Bronchial epithelial cell (primary cell): ENCODE data around the gene PPARD. TPM values are rescaled to one million over a fixed set of nuclear protein-coding genes. Genes with fewer than 3 reads are reported as not detected.
"Not testable (repeated sequence)": the region's sequence is repeated elsewhere in the genome, so short reads cannot be mapped to it uniquely, and the experiment has no call there.

Source experiments
- DNase-seq: peaks from one replicate; pipeline ENCODE4 v3.0.0-alpha.2; 2010; ENCODE audit warnings: low read depth
- FAIRE-seq: peaks from 2 replicates; lab custom pipeline; 2011; peaks lifted over from hg19 to GRCh38; lab: Jason Lieb, UNC
- H3K27me3 ChIP-seq: 2 replicates; pipeline ENCODE4 v1.5.1; 2011; ENCODE audit warnings: low read length; ENCODE audit not compliant: control insufficient read depth, insufficient read depth
- H3K36me3 ChIP-seq: 2 replicates; pipeline ENCODE4 v1.5.1; 2011; ENCODE audit warnings: low read length; ENCODE audit not compliant: control insufficient read depth, insufficient read depth
- H3K4me3 ChIP-seq: 2 replicates; pipeline ENCODE4 v1.5.1; 2011; ENCODE audit warnings: mild to moderate bottlenecking, low read depth, low read length, control low read depth
- CTCF ChIP-seq: IDR thresholded peaks from 2 replicates; pipeline ENCODE4 v1.5.1; 2011; ENCODE audit warnings: mild to moderate bottlenecking, moderate library complexity, low read length, control low read depth, inconsistent platforms; ENCODE audit not compliant: insufficient read depth, severe bottlenecking
- total RNA-seq: library from RNA; depleted of rRNA; stranded (reverse); fragments of >200 nt; gene quantifications from 2 replicates; pipeline ENCODE4 v1.2.1, GENCODE V29; 2014

Gene PPARD
- total RNA-seq, 1 donor from 2014 or later = 10.3 TPM

GRCh38 chr6:35426074-35426473 is 83.7 kb downstream of the PPARD start:
- no peaks in the 10 kb centered on the region for H3K27me3 ChIP-seq
- no peak overlapping the region for H3K4me3 ChIP-seq
- DNase-seq = no peak
- peaks cover 37% of the 10 kb centered on the region for H3K36me3 ChIP-seq
- no peak for FAIRE-seq
- TF ChIP-seq CTCF = no peak

GRCh38 chr6:35427435-35427834 is 85.1 kb downstream of the PPARD start:
- no peak for DNase-seq
- no peak overlapping the region for H3K4me3 ChIP-seq
- FAIRE-seq = no peak
- TF ChIP-seq CTCF = no peak
- no peaks in the 10 kb centered on the region for H3K27me3 ChIP-seq
- H3K36me3 ChIP-seq = peaks cover 28% of the 10 kb centered on the region

- FAIRE-seq (no peak), DNase-seq (no peak)
- Histone ChIP-seq H3K4me3 (no peak overlapping the region), H3K36me3 (peaks cover 27% of the 10 kb centered on the region), H3K27me3 (no peaks in the 10 kb centered on the region)
- TF ChIP-seq CTCF = no peak
Observed at GRCh38 chr6:35427851-35428321, 85.5 kb downstream of the PPARD start.

- H3K4me3 ChIP-seq = no peak overlapping the region
- H3K27me3 ChIP-seq = no peaks in the 10 kb centered on the region
- no peak for DNase-seq
- no peak for TF ChIP-seq CTCF
- no peak for FAIRE-seq
- H3K36me3 ChIP-seq = peaks cover 25% of the 10 kb centered on the region
Observed at GRCh38 chr6:35428421-35429149, 86.2 kb downstream of the PPARD start.

GRCh38 chr6:35429463-35429862 is 87.1 kb downstream of the PPARD start:
- no peak for TF ChIP-seq CTCF
- no peaks in the 10 kb centered on the region for H3K27me3 ChIP-seq
- FAIRE-seq (no peak), DNase-seq (no peak)
- H3K36me3 ChIP-seq = peaks cover 16% of the 10 kb centered on the region
- H3K4me3 ChIP-seq = no peak overlapping the region

GRCh38 chr6:35432291-35432690 is 89.9 kb downstream of the PPARD start:
- FAIRE-seq = no peak
- H3K36me3 ChIP-seq = no peaks in the 10 kb centered on the region
- no peak for DNase-seq
- no peak for TF ChIP-seq CTCF
- no peaks in the 10 kb centered on the region for H3K27me3 ChIP-seq
- no peak overlapping the region for H3K4me3 ChIP-seq

GRCh38 chr6:35432702-35433101 is 90.3 kb downstream of the PPARD start:
- not testable (repeated sequence) for FAIRE-seq, H3K27me3 ChIP-seq, H3K4me3 ChIP-seq, H3K36me3 ChIP-seq, DNase-seq
